DLD1 (cell line): ENCODE results near the gene ABHD12.
"Not testable (repeated sequence)": the region's sequence is repeated elsewhere in the genome, so short reads cannot be mapped to it uniquely, and the experiment has no call there.

Source experiments
- in situ Hi-C: cut with HindIII; loops from 2 replicates; pipeline ENCODE4 v1.10.0; 2017; ENCODE audit warnings: low sequenced_read_pairs

The ABHD12 gene

GRCh38 chr20:25355011-25355595 lies 35.5 kb downstream of the ABHD12 start:
- in situ Hi-C loops = no loop called here

- in situ Hi-C loops = no loop called here
Observed at GRCh38 chr20:25353747-25354705, 36.6 kb downstream of the ABHD12 start.

GRCh38 chr20:25353353-25353746 lies 37.3 kb downstream of the ABHD12 start:
- in situ Hi-C loops = no loop called here

GRCh38 chr20:25352746-25353145 lies 37.9 kb downstream of the ABHD12 start:
- in situ Hi-C loops = no loop called here

GRCh38 chr20:25351024-25351360 lies 39.6 kb downstream of the ABHD12 start:
- in situ Hi-C loops = no loop called here

- in situ Hi-C loops = no loop called here
Observed at GRCh38 chr20:25346349-25346748, 44.3 kb downstream of the ABHD12 start.

GRCh38 chr20:25345721-25346120 lies 44.9 kb downstream of the ABHD12 start:
- in situ Hi-C loops = no loop called here

GRCh38 chr20:25344634-25345033 lies 46.0 kb downstream of the ABHD12 start:
- in situ Hi-C loops = no loop called here

GRCh38 chr20:25341716-25342680 lies 48.6 kb downstream of the ABHD12 start:
- in situ Hi-C loops = no loop called here

- in situ Hi-C loops = no loop called here
Observed at GRCh38 chr20:25340380-25340779, 50.3 kb downstream of the ABHD12 start.

GRCh38 chr20:25339608-25340007 lies 51.0 kb downstream of the ABHD12 start:
- in situ Hi-C loops = no loop called here

GRCh38 chr20:25338112-25339023 lies 52.3 kb downstream of the ABHD12 start:
- in situ Hi-C loops = no loop called here

- in situ Hi-C loops = no loop called here
Observed at GRCh38 chr20:25336561-25337422, 53.8 kb downstream of the ABHD12 start.

- in situ Hi-C loops = not testable (repeated sequence)
Observed at GRCh38 chr20:25334972-25335371, 55.7 kb downstream of the ABHD12 start.

- in situ Hi-C loops = no loop called here
Observed at GRCh38 chr20:25328954-25329498, 61.6 kb downstream of the ABHD12 start.

GRCh38 chr20:25327521-25328235 lies 63.0 kb downstream of the ABHD12 start:
- in situ Hi-C loops = no loop called here

GRCh38 chr20:25325997-25326396 lies 64.6 kb downstream of the ABHD12 start:
- in situ Hi-C loops = no loop called here

- in situ Hi-C loops = no loop called here
Observed at GRCh38 chr20:25325073-25325472, 65.6 kb downstream of the ABHD12 start.
